Retina (tissue), 1 donor: ENCODE results near the gene PANK4.
"Not testable (repeated sequence)": the region's sequence is repeated elsewhere in the genome, so short reads cannot be mapped to it uniquely, and the experiment has no call there.

Experiments used
- DNase-seq: peaks from one replicate; pipeline ENCODE4 v3.0.0-alpha.2; 2016

Gene PANK4

GRCh38 chr1:2473198-2473597, 53.2 kb downstream of the PANK4 start:
- peak; percentile 39 for DNase-seq

- peak; percentile 59 for DNase-seq
Observed at GRCh38 chr1:2472561-2473177, 53.7 kb downstream of the PANK4 start.

GRCh38 chr1:2472109-2472508, 54.3 kb downstream of the PANK4 start:
- peak; percentile 42 for DNase-seq

- peak; percentile 34 for DNase-seq
Observed at GRCh38 chr1:2471587-2472001, 54.8 kb downstream of the PANK4 start.

- no peak for DNase-seq
Observed at GRCh38 chr1:2471159-2471471, 55.3 kb downstream of the PANK4 start.

- peak; percentile 82 for DNase-seq
Observed at GRCh38 chr1:2470290-2471158, 55.9 kb downstream of the PANK4 start.

- DNase-seq = peak; percentile 54
Observed at GRCh38 chr1:2469103-2469940, 57.1 kb downstream of the PANK4 start.

- no peak for DNase-seq
Observed at GRCh38 chr1:2468540-2468939, 57.9 kb downstream of the PANK4 start.

- peak; percentile 62 for DNase-seq
Observed at GRCh38 chr1:2468041-2468472, 58.3 kb downstream of the PANK4 start.

GRCh38 chr1:2466958-2467554, 59.3 kb downstream of the PANK4 start:
- peak; percentile 84 for DNase-seq

- DNase-seq = no peak
Observed at GRCh38 chr1:2466270-2466665, 60.1 kb downstream of the PANK4 start.

- peak; percentile 54 for DNase-seq
Observed at GRCh38 chr1:2465371-2466269, 60.8 kb downstream of the PANK4 start.

GRCh38 chr1:2463396-2463795, 63.0 kb downstream of the PANK4 start:
- peak; percentile 91 for DNase-seq

GRCh38 chr1:2462819-2463218, 63.6 kb downstream of the PANK4 start:
- peak; percentile 64 for DNase-seq

GRCh38 chr1:2460996-2461751, 65.2 kb downstream of the PANK4 start:
- no peak for DNase-seq

- no peak for DNase-seq
Observed at GRCh38 chr1:2460203-2460602, 66.2 kb downstream of the PANK4 start.

GRCh38 chr1:2459757-2460156, 66.6 kb downstream of the PANK4 start:
- peak; percentile 61 for DNase-seq

- DNase-seq = not testable (repeated sequence)
Observed at GRCh38 chr1:2459102-2459753, 67.2 kb downstream of the PANK4 start.

- no peak for DNase-seq
Observed at GRCh38 chr1:2458687-2459086, 67.7 kb downstream of the PANK4 start.
